HL-60 (cell line): ENCODE measurements around the gene GARRE1.

Source experiments
- POLR2AphosphoS5 ChIP-seq: IDR thresholded peaks from 2 replicates; pipeline ENCODE4 v1.6.1; 2012; ENCODE audit warnings: low read depth
- TF ChIP-seq, protein P1 (sequence below): IDR thresholded peaks from one replicate; pipeline ENCODE4 v1.5.1; 2011; ENCODE audit warnings: low read length, control low read depth, inconsistent platforms; ENCODE audit not compliant: insufficient read depth
- TF ChIP-seq, protein P2 (sequence below): IDR thresholded peaks from 2 replicates; pipeline ENCODE4 v1.6.1; 2012; ENCODE audit warnings: low read depth; ENCODE audit not compliant: insufficient replicate concordance

DNA sequence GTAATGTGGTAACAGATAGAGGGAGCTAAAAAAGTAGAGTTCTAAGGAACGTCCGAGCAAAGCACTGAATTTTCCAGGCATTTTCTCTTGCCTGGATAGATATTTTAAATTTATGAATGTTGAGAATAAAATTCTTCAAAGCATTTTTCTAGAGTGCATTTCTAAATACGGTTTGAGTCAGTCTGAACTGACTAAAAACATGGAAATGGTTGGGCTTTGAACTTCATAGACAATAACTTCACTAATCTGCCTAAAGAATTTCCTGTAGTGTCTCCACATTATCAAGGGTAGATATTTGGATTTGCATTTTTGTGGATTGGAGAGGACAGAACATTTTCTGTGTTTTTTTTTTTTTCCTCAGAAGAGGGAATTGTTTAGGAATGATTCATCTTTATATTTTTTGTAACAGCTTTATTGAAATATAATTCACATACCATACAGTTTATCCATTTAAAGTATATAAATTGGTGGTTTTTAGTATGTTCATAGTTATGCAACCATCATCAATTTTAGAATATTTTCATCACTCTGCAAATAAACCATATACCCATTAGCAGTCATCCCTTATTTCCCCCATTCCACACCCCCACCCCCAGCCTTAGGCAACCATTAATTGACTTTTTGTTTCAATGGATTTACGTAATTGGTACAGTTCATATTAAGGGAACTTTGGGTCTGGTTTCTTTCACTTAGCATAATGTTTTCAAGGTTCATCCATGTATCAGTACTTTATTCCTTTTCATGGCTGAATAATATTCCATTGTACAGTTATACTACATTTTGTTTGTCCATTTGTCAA lies 20.7 kb downstream of the GARRE1 start:
- TF ChIP-seq, protein P1, sequence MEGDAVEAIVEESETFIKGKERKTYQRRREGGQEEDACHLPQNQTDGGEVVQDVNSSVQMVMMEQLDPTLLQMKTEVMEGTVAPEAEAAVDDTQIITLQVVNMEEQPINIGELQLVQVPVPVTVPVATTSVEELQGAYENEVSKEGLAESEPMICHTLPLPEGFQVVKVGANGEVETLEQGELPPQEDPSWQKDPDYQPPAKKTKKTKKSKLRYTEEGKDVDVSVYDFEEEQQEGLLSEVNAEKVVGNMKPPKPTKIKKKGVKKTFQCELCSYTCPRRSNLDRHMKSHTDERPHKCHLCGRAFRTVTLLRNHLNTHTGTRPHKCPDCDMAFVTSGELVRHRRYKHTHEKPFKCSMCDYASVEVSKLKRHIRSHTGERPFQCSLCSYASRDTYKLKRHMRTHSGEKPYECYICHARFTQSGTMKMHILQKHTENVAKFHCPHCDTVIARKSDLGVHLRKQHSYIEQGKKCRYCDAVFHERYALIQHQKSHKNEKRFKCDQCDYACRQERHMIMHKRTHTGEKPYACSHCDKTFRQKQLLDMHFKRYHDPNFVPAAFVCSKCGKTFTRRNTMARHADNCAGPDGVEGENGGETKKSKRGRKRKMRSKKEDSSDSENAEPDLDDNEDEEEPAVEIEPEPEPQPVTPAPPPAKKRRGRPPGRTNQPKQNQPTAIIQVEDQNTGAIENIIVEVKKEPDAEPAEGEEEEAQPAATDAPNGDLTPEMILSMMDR = no peak
- TF ChIP-seq, protein P2, sequence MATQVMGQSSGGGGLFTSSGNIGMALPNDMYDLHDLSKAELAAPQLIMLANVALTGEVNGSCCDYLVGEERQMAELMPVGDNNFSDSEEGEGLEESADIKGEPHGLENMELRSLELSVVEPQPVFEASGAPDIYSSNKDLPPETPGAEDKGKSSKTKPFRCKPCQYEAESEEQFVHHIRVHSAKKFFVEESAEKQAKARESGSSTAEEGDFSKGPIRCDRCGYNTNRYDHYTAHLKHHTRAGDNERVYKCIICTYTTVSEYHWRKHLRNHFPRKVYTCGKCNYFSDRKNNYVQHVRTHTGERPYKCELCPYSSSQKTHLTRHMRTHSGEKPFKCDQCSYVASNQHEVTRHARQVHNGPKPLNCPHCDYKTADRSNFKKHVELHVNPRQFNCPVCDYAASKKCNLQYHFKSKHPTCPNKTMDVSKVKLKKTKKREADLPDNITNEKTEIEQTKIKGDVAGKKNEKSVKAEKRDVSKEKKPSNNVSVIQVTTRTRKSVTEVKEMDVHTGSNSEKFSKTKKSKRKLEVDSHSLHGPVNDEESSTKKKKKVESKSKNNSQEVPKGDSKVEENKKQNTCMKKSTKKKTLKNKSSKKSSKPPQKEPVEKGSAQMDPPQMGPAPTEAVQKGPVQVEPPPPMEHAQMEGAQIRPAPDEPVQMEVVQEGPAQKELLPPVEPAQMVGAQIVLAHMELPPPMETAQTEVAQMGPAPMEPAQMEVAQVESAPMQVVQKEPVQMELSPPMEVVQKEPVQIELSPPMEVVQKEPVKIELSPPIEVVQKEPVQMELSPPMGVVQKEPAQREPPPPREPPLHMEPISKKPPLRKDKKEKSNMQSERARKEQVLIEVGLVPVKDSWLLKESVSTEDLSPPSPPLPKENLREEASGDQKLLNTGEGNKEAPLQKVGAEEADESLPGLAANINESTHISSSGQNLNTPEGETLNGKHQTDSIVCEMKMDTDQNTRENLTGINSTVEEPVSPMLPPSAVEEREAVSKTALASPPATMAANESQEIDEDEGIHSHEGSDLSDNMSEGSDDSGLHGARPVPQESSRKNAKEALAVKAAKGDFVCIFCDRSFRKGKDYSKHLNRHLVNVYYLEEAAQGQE = no peak
- TF ChIP-seq POLR2AphosphoS5 = no peak
